DND-41 (cell line): ENCODE measurements around the gene CHCT1.

Experiments used
- ATAC-seq: fragments of 200-7000 bp; cut with Tn5 transposase; 3 replicates; pipeline ENCODE4 v1.9.1; 2021; ENCODE audit warnings: low read depth; ENCODE audit not compliant: insufficient read depth
- DNase-seq: peaks from one replicate; pipeline ENCODE4 v3.0.0-alpha.2; 2020
- H2AFZ ChIP-seq: 2 replicates; pipeline ENCODE4 v1.6.0; 2012; ENCODE audit warnings: low read depth, low read length
- H3K27ac ChIP-seq: 2 replicates; pipeline ENCODE4 v1.5.1; 2012; ENCODE audit warnings: low read length, inconsistent platforms
- H3K27me3 ChIP-seq: fragments of 200-600 bp; sonication (generic); 2 replicates; pipeline ENCODE4 v1.6.0; 2012; ENCODE audit warnings: low read length, mild to moderate bottlenecking, inconsistent platforms; ENCODE audit not compliant: insufficient read depth, poor library complexity
- H3K36me3 ChIP-seq: 2 replicates; pipeline ENCODE4 v1.5.1; 2012; ENCODE audit warnings: low read length, inconsistent platforms; ENCODE audit not compliant: insufficient read depth
- H3K4me1 ChIP-seq: 2 replicates; pipeline ENCODE4 v1.5.1; 2012; ENCODE audit warnings: mild to moderate bottlenecking, low read length; ENCODE audit not compliant: insufficient read depth
- H3K4me2 ChIP-seq: 2 replicates; pipeline ENCODE4 v1.6.0; 2012; ENCODE audit warnings: mild to moderate bottlenecking, moderate library complexity, low read length, inconsistent platforms; ENCODE audit not compliant: insufficient read depth
- H3K4me3 ChIP-seq, 2 experiments: fragments of 200-600 bp in 1 of 2; shearing (Covaris generic) in 1 of 2; 2 replicates each; pipeline ENCODE4 v1.5.1; 2012 to 2016; ENCODE audit warnings: inconsistent platforms in 2 of 2, low read length in 2 of 2, mild to moderate bottlenecking in 2 of 2, low read depth in 1 of 2, moderate library complexity in 1 of 2
- H3K79me2 ChIP-seq: 2 replicates; pipeline ENCODE4 v1.6.0; 2012; ENCODE audit warnings: low read length, inconsistent platforms; ENCODE audit not compliant: insufficient read depth
- H3K9ac ChIP-seq: 2 replicates; pipeline ENCODE4 v1.6.0; 2012; ENCODE audit warnings: low read depth, mild to moderate bottlenecking, inconsistent platforms, low read length, moderate library complexity
- H3K9me3 ChIP-seq: 2 replicates; pipeline ENCODE4 v1.5.1; 2012; ENCODE audit warnings: low read length, moderate library complexity, mild to moderate bottlenecking, inconsistent platforms; ENCODE audit not compliant: insufficient read depth, severe bottlenecking
- H4K20me1 ChIP-seq: 2 replicates; pipeline ENCODE4 v1.6.0; 2012; ENCODE audit warnings: low read length; ENCODE audit not compliant: insufficient read depth
- EZH2 ChIP-seq: IDR thresholded peaks from 3 replicates; pipeline ENCODE4 v1.6.1; 2012; ENCODE audit warnings: borderline replicate concordance, low read depth, mild to moderate bottlenecking, moderate library complexity, low read length, inconsistent platforms; ENCODE audit not compliant: severe bottlenecking
- TF ChIP-seq, protein P1 (sequence below): IDR thresholded peaks from 2 replicates; pipeline ENCODE4 v1.5.1; 2012; ENCODE audit warnings: borderline replicate concordance, low read length, moderate library complexity, mild to moderate bottlenecking; ENCODE audit not compliant: poor library complexity, severe bottlenecking; ENCODE audit errors: extremely low read depth

The CHCT1 gene

DNA sequence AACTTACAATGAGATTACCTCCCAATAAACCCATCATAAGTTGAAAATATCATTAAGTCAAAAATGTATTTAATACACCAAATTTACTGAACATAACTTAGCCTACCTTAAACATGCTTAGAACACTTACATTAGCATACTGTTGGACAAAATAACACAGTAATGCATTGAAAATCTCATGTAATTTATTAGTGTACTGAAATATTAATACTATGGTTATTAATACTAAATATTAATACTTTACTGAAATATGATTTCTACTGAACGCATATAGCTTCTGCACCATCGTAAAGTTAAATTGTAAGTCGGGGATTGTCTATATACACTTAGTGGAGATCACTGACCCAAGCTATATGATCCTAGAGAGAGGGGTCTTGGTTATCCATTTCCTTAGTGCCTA is 34.6 kb upstream of the CHCT1 start:
- Histone ChIP-seq H3K27ac (no peak overlapping the region), H3K79me2 (peaks cover 90% of the 10 kb centered on the region), H3K36me3 (no peaks in the 10 kb centered on the region; the same call in 1 of the 2 replicates), H3K4me3 (no peak overlapping the region), H3K4me2 (peak overlapping the region; percentile 40; the same call in 1 of the 2 replicates), H2AFZ (no peak overlapping the region), H3K9ac (no peak overlapping the region), H3K9me3 (no peaks in the 10 kb centered on the region), H4K20me1 (peaks cover 13% of the 10 kb centered on the region; the same call in 1 of the 2 replicates), H3K4me1 (peaks cover 47% of the 10 kb centered on the region), H3K27me3 (no peaks in the 10 kb centered on the region)
- TF ChIP-seq, protein P1, sequence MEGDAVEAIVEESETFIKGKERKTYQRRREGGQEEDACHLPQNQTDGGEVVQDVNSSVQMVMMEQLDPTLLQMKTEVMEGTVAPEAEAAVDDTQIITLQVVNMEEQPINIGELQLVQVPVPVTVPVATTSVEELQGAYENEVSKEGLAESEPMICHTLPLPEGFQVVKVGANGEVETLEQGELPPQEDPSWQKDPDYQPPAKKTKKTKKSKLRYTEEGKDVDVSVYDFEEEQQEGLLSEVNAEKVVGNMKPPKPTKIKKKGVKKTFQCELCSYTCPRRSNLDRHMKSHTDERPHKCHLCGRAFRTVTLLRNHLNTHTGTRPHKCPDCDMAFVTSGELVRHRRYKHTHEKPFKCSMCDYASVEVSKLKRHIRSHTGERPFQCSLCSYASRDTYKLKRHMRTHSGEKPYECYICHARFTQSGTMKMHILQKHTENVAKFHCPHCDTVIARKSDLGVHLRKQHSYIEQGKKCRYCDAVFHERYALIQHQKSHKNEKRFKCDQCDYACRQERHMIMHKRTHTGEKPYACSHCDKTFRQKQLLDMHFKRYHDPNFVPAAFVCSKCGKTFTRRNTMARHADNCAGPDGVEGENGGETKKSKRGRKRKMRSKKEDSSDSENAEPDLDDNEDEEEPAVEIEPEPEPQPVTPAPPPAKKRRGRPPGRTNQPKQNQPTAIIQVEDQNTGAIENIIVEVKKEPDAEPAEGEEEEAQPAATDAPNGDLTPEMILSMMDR: no peak
- no peak for TF ChIP-seq EZH2
- DNase-seq (no peak), ATAC-seq (no peak)

- H3K4me2 ChIP-seq: peak overlapping the region; percentile 92; the same call in 1 of the 2 replicates
- TF ChIP-seq, protein P1: no peak
- no peak for TF ChIP-seq EZH2
- peaks cover 79% of the 10 kb centered on the region for H3K79me2 ChIP-seq
- no peak for DNase-seq
- no peaks in the 10 kb centered on the region for H3K9me3 ChIP-seq
- no peak overlapping the region for H2AFZ ChIP-seq
- H3K9ac ChIP-seq: peak overlapping the region; percentile 0; the same call in 1 of the 2 replicates
- H3K4me1 ChIP-seq: peaks cover 56% of the 10 kb centered on the region
- H3K27ac ChIP-seq: no peak overlapping the region
- no peak overlapping the region for H3K4me3 ChIP-seq
- no peak for ATAC-seq
- H4K20me1 ChIP-seq: peaks cover 10% of the 10 kb centered on the region; the same call in 1 of the 2 replicates
- H3K36me3 ChIP-seq: no peaks in the 10 kb centered on the region; the same call in 1 of the 2 replicates
- no peaks in the 10 kb centered on the region for H3K27me3 ChIP-seq
Observed at GRCh38 chr17:60388742-60389141, 33.5 kb upstream of the CHCT1 start.

GRCh38 chr17:60390186-60390585 is 32.1 kb upstream of the CHCT1 start:
- DNase-seq (no peak), ATAC-seq (no peak)
- Histone ChIP-seq H2AFZ (no peak overlapping the region), H3K4me2 (peak overlapping the region; percentile 92), H4K20me1 (peaks cover 10% of the 10 kb centered on the region; the same call in 1 of the 2 replicates), H3K79me2 (peaks cover 65% of the 10 kb centered on the region), H3K27ac (peak overlapping the region; percentile 99; the same call in 1 of the 2 replicates), H3K4me1 (peaks cover 56% of the 10 kb centered on the region), H3K9ac (peak overlapping the region; percentile 94), H3K4me3 (peak overlapping the region; percentile 82 to 84; a peak in 3 of 4 replicates), H3K9me3 (no peaks in the 10 kb centered on the region), H3K36me3 (no peaks in the 10 kb centered on the region; the same call in 1 of the 2 replicates), H3K27me3 (no peaks in the 10 kb centered on the region)
- TF ChIP-seq, protein P1: no peak
- TF ChIP-seq EZH2: no peak
